HEK293 (cell line): ENCODE data around the gene GCLM.

Source experiments
- CTCF ChIA-PET: fragments of 350-600 bp; formaldehyde crosslinking; extraction: SDS; loops from one replicate; lab custom pipeline; 2021; ENCODE audit warnings: antibody characterized with exemption; lab: Yijun Ruan, JAX
- POLR2A ChIA-PET: fragments of 300-600 bp; formaldehyde crosslinking; extraction: SDS; loops from one replicate; lab custom pipeline; 2020; ENCODE audit warnings: antibody characterized with exemption, inconsistent platforms; lab: Yijun Ruan, JAX
- H3K27ac ChIP-seq: fragments of 200-500 bp; sonication (Bioruptor generic); 2 replicates; pipeline ENCODE4 v1.5.1; 2014; ENCODE audit warnings: low read depth, low read length, control low read depth, inconsistent platforms; ENCODE audit errors: extremely low read depth
- H3K36me3 ChIP-seq, 2 experiments: fragments of 200-500 bp in 1 of 2; sonication (Bioruptor generic) in 1 of 2; 1 replicate in 1 of 2; 2 replicates in 1 of 2; pipeline ENCODE4 v1.5.1; 2014 to 2017; ENCODE audit warnings: inconsistent platforms in 2 of 2, low read length in 2 of 2; ENCODE audit not compliant: control insufficient read depth in 2 of 2, insufficient read depth in 1 of 2
- H3K4me1 ChIP-seq: fragments of 200-500 bp; sonication (Bioruptor generic); 2 replicates; pipeline ENCODE4 v1.5.1; 2014; ENCODE audit warnings: mild to moderate bottlenecking, low read length, inconsistent platforms; ENCODE audit not compliant: control insufficient read depth, insufficient read depth
- H3K4me3 ChIP-seq: 2 replicates; pipeline ENCODE4 v1.5.1; 2011; ENCODE audit warnings: low read depth, mild to moderate bottlenecking, control low read depth, low read length, moderate library complexity
- H3K9me3 ChIP-seq: fragments of 200-500 bp; sonication (Bioruptor generic); 2 replicates; pipeline ENCODE4 v1.5.1; 2014; ENCODE audit warnings: low read depth, low read length, inconsistent platforms; ENCODE audit not compliant: control insufficient read depth, insufficient read depth
- CTCF ChIP-seq: fragments of 450-650 bp; formaldehyde crosslinking; IDR thresholded peaks from 2 replicates; pipeline ENCODE4 v1.5.1; 2016; ENCODE audit warnings: missing biosample characterization, missing genetic modification characterization
- SP2 ChIP-seq: fragments of 450-650 bp; formaldehyde crosslinking; IDR thresholded peaks from 2 replicates; pipeline ENCODE4 v1.5.1; 2016; ENCODE audit warnings: missing biosample characterization, missing genetic modification characterization
- ZBTB10 ChIP-seq: fragments of 450-650 bp; formaldehyde crosslinking; IDR thresholded peaks from 2 replicates; pipeline ENCODE4 v1.5.1; 2016; ENCODE audit warnings: missing biosample characterization, missing genetic modification characterization
- ZBTB17 ChIP-seq: fragments of 450-650 bp; formaldehyde crosslinking; IDR thresholded peaks from 2 replicates; pipeline ENCODE4 v1.5.1; 2016; ENCODE audit warnings: missing biosample characterization, missing genetic modification characterization
- ZNF140 ChIP-seq: fragments of 450-650 bp; formaldehyde crosslinking; IDR thresholded peaks from 2 replicates; pipeline ENCODE4 v1.5.1; 2016; ENCODE audit warnings: missing biosample characterization, missing genetic modification characterization
- ZNF2 ChIP-seq: fragments of 450-650 bp; formaldehyde crosslinking; IDR thresholded peaks from 2 replicates; pipeline ENCODE4 v1.5.1; 2016; ENCODE audit warnings: missing biosample characterization, missing genetic modification characterization
- ZNF214 ChIP-seq: fragments of 450-650 bp; formaldehyde crosslinking; IDR thresholded peaks from 2 replicates; pipeline ENCODE4 v1.5.1; 2017; ENCODE audit warnings: missing biosample characterization, mild to moderate bottlenecking, missing genetic modification characterization, borderline replicate concordance
- ZNF311 ChIP-seq: fragments of 450-650 bp; formaldehyde crosslinking; IDR thresholded peaks from 2 replicates; pipeline ENCODE4 v1.5.1; 2017; ENCODE audit warnings: missing biosample characterization, missing genetic modification characterization, borderline replicate concordance
- ZNF341 ChIP-seq: fragments of 450-650 bp; formaldehyde crosslinking; IDR thresholded peaks from 2 replicates; pipeline ENCODE4; 2016; ENCODE audit warnings: low read depth, missing biosample characterization, missing genetic modification characterization
- ZNF394 ChIP-seq: fragments of 450-650 bp; formaldehyde crosslinking; IDR thresholded peaks from 2 replicates; pipeline ENCODE4 v1.5.1; 2016; ENCODE audit warnings: missing biosample characterization, missing genetic modification characterization, mild to moderate bottlenecking, moderate library complexity, borderline replicate concordance
- ZNF398 ChIP-seq: fragments of 450-650 bp; formaldehyde crosslinking; IDR thresholded peaks from 2 replicates; pipeline ENCODE4 v1.5.1; 2017; ENCODE audit warnings: missing biosample characterization, missing genetic modification characterization
- ZNF433 ChIP-seq: fragments of 450-650 bp; formaldehyde crosslinking; IDR thresholded peaks from 2 replicates; pipeline ENCODE4 v1.5.1; 2016; ENCODE audit warnings: missing biosample characterization, missing genetic modification characterization, low read depth
- ZNF488 ChIP-seq: fragments of 450-650 bp; formaldehyde crosslinking; IDR thresholded peaks from 2 replicates; pipeline ENCODE4 v1.5.1; 2016; ENCODE audit warnings: missing biosample characterization, missing genetic modification characterization
- ZNF514 ChIP-seq: fragments of 450-650 bp; formaldehyde crosslinking; IDR thresholded peaks from 2 replicates; pipeline ENCODE4 v1.5.1; 2016; ENCODE audit warnings: missing biosample characterization, missing genetic modification characterization
- ZNF654 ChIP-seq: fragments of 450-650 bp; formaldehyde crosslinking; IDR thresholded peaks from 2 replicates; pipeline ENCODE4 v1.5.1; 2016; ENCODE audit warnings: low read depth, missing biosample characterization, missing genetic modification characterization
- ZNF707 ChIP-seq: fragments of 450-650 bp; formaldehyde crosslinking; IDR thresholded peaks from 2 replicates; pipeline ENCODE4 v1.5.1; 2016; ENCODE audit warnings: missing biosample characterization, missing genetic modification characterization
- ZNF843 ChIP-seq: fragments of 450-650 bp; formaldehyde crosslinking; IDR thresholded peaks from 2 replicates; pipeline ENCODE4 v1.5.1; 2016; ENCODE audit warnings: missing biosample characterization, missing genetic modification characterization

GCLM gene

GRCh38 chr1:93874025-93874651 is 35.1 kb downstream of the GCLM start:
- POLR2A ChIA-PET = no interaction called here
- H3K4me3 ChIP-seq = no peak overlapping the region
- TF ChIP-seq ZBTB17 (peak; percentile 68), ZNF214 (tag by site-specific recombination) (no peak), CTCF (peak; percentile 66), ZNF654 (peak; percentile 84)
- TF ChIP-seq, all 188 proteins: peak for 3

GRCh38 chr1:93871366-93871765 is 37.9 kb downstream of the GCLM start:
- TF ChIP-seq ZNF843 (tag by site-specific recombination) = no peak
- TF ChIP-seq ZNF514 = no peak
- no peak for TF ChIP-seq SP2 (tag by site-specific recombination)
- no peak for TF ChIP-seq ZNF433
- no peak for TF ChIP-seq ZNF341 (tag by site-specific recombination)
- TF ChIP-seq ZNF140 (tag by site-specific recombination) = no peak
- no peak for TF ChIP-seq ZNF311 (tag by site-specific recombination)
- TF ChIP-seq ZNF2 (tag by site-specific recombination) = no peak
- TF ChIP-seq ZNF488 (tag by site-specific recombination) = no peak
- no peak for TF ChIP-seq ZNF394 (tag by site-specific recombination)
- TF ChIP-seq ZNF707 (tag by site-specific recombination) = no peak
- TF ChIP-seq ZNF398 (tag by site-specific recombination) = no peak
- TF ChIP-seq, all 188 proteins: peak for 0
- Histone ChIP-seq H3K9me3 (no peaks in the 10 kb centered on the region), H3K27ac (no peak overlapping the region), H3K4me1 (no peaks in the 10 kb centered on the region), H3K36me3 (peaks cover 50 to 87% of the 10 kb centered on the region in 2 experiments), H3K4me3 (no peak overlapping the region)
- ChIA-PET CTCF (interaction anchor here (0.6 to 1.6 kb wide), 2 partner anchors 27 to 567 kb away, joined by 3 read pairs; no protein-coding TSS in a partner anchor), POLR2A (no interaction called here)

More at GRCh38 chr1:93874025-93874651, 35.1 kb downstream of the GCLM start:
- Histone ChIP-seq H3K27ac (no peak overlapping the region), H3K9me3 (no peaks in the 10 kb centered on the region), H3K36me3 (peaks cover 49 to 86% of the 10 kb centered on the region in 2 experiments), H3K4me1 (peaks cover 6% of the 10 kb centered on the region)
- CTCF ChIA-PET = interaction anchor here (0.6 to 1.0 kb wide), 5 partner anchors 54 to 569 kb away, joined by 3 to 4 read pairs (median 3); no protein-coding TSS in a partner anchor

- peaks cover 41 to 70% of the 10 kb centered on the region in 2 experiments for H3K36me3 ChIP-seq
- ChIA-PET CTCF (no interaction called here), POLR2A (no interaction called here)
- no peaks in the 10 kb centered on the region for H3K9me3 ChIP-seq
- H3K4me1 ChIP-seq = no peaks in the 10 kb centered on the region
- H3K27ac ChIP-seq = no peak overlapping the region
- TF ChIP-seq ZBTB10 (tag by site-specific recombination) = no peak
- H3K4me3 ChIP-seq = no peak overlapping the region
Observed at GRCh38 chr1:93869653-93870052, 39.6 kb downstream of the GCLM start.
